HG02973 (cell line): ENCODE results near the gene HAUS8.

Experiments used
- ATAC-seq: cut with Tn5 transposase; IDR thresholded peaks from one replicate; pipeline ENCODE4 v1.9.1; 2021; ENCODE audit warnings: moderate library complexity; ENCODE audit not compliant: unreplicated experiment

HAUS8 gene

DNA sequence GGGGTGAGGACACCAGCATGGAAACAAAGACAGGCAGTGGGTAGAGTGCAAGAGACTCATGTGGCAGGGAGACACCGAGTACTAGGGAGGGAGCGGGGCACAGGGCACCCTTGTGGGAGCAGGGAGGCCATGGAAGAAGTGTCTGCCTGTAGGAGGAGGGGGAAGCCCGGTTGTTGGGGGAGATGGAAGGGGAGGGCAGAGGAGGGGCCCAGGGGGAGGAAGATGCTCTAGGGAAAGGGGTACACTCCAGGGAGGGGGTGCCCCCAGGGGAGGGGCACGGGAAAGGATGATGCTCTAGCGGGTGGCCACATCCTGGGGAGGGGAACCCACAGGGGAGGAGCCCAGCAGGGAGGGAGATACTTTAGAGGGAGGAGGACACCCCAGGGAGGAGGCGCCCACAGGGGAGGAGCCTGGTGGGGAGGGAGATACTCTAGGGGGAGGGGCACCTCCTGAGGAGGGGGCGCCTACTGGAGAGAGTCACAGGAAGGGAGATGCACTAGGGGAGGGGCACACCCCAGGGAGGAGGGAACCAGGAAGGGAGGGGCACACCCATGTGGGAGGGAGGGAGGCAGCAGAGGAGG is 73.6 kb downstream of the HAUS8 start:
- ATAC-seq, result no peak
